GM19324 (cell line): Measurements from ENCODE around the gene OTOP3.

Source experiments
- ATAC-seq: cut with Tn5 transposase; IDR thresholded peaks from one replicate; pipeline ENCODE4 v1.9.1; 2021; ENCODE audit warnings: mild to moderate bottlenecking, moderate library complexity; ENCODE audit not compliant: unreplicated experiment, low FRiP score

Gene OTOP3

GRCh38 chr17:74916136-74916850 lies 19.4 kb upstream of the OTOP3 start:
- no peak for ATAC-seq

GRCh38 chr17:74916851-74917199 lies 18.9 kb upstream of the OTOP3 start:
- ATAC-seq = no peak

- ATAC-seq = no peak
These were observed 18.3 kb upstream of the OTOP3 start for GRCh38 chr17:74917430-74917829.

GRCh38 chr17:74918906-74919305 lies 16.8 kb upstream of the OTOP3 start:
- ATAC-seq = no peak

DNA sequence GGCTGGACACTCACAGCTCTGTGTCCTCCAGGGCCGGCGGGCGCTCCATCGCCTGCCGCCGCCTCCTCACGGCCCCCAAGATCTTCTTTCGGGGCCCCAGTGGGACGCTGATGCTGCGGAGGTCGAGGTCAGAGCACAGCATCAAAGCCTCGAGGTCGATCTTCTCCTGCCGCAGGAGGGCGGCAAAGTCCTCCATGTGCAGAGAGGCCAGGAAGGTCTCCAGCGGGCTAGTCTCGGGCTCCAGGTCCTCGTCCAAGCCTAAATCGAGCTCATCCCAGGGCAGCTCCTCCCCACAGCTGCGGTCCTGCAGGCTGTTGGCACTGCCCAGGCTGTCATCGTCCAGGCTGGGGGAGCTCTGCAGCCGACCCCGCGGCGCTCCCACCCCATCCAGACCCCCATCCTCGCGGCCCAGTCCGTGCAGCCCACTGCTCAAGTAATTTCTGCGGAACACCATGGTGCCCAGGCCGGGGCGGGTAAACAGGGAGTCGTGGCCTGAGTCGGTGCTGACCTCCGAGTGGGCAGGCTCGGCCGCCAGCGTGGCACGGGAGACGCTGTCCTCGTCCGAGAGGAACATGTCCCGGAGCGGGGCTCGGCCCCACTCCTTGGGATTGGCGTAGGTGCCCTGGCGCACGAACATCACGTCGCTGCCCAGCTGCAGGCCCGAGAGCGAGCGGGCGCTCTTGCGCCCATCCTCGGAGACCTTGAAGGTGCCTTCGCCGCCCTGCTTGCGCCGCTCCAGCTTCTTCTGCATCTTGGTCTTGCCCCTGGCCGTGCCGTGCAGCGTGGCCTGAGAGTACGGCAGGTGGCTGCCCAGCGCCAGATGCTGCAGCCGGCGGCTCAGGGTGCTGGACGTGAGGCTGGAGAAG lies 16.0 kb upstream of the OTOP3 start:
- ATAC-seq = no peak

DNA sequence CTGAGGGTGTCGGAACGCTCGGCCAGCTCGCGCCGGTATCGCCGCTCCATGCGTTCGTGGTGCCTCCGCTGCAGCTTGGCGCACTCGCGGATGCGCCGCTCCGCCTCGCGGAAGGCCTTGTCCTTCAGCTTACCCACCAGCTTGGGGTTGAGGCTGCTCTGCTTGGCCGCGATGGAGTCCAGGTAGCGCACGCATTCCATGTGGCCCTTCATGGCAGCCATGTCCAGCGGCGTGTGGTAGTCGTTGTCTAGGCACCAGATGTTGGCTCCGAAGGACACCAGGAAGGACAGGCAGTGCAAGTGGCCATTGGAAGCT lies 15.4 kb upstream of the OTOP3 start:
- ATAC-seq = no peak

GRCh38 chr17:74920642-74921025 lies 15.1 kb upstream of the OTOP3 start:
- ATAC-seq = no peak

- ATAC-seq = no peak
These were observed 14.5 kb upstream of the OTOP3 start for GRCh38 chr17:74921026-74921681.

DNA sequence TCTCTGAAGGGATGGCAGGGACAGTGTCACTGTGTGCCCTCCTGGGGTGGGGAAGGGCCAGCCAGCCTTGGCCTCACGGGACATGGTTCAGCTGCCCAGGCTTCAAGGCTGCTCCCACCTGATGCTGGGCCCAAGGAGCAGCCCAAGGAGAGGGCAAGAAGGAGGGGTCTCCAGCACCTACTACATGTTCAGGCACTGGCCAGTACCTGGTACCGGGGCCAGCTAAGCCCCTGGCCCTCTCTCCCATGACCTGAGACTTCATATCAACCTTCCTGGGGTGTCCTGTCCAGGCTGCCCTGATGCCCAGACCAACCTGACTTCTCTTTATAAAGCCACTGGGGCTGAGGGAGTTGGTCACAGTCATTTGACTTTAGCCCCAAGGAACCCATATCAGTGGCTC lies 13.9 kb upstream of the OTOP3 start:
- ATAC-seq = no peak

DNA sequence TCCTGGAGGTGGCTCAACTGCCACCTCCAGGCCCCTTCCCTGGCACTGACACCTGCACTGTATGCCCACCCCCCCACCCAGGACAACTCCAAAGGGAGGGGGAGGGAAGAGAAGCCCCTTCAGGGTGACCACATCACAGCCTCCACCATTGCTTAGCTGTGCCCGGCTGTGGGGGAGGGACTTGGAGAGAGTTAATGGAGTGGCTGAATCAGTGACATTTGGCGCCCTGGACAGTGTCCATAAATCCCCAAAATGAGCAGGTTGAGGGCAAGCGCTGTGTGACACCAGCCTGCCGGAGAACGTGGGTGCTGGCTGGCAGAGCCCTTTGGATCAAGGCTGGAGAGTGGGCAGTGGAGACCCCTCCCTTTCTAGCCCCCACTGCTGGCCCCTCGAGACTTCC lies 13.5 kb upstream of the OTOP3 start:
- no peak for ATAC-seq

DNA sequence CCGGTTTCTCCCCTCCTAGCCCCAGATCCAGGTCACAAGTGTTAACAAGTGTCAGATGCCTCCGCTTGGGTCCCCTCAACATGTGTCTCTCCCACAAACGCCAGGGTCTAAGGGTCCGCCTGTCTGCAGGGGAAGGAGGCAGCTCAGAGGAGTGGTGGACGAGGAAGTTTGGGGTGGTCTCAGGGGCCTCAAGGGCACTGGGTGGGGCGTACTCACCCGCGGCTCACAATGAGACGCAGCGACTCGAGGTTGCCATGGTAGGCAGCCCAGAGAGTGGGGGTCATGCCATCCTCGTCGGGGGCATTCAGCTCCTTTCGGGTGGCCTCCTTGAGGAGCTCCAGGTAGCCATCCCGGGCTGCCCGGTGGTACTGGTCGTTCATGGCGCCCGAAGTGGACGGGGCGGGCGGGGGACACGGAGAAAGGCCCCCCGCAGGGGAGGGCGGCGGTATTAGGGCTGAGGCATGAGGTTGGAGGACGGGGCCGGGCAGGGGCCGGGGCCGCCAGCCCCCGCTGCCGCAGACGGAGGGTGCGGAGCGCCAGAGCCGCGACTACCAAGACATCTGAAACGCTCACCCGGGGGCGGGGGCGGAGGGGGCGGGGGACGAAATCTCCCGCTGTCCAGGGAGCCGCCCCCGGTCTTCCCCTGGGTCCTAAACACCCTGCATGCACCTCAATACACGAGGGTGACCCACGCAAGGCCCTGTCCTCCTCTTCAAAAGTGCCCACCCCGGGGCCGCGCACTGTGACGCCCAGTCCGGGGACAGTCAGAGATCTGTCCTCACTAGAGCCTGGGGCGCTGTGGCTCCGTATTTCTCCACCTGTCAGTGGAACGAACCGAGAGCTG lies 12.8 kb upstream of the OTOP3 start, which contains the start of gene USH1G:
Gene USH1G, minus strand, starts transcription at position 562 of the 844 bp plus-strand sequence. Its CDS starts 182 bp downstream, at position 380.
- ATAC-seq = no peak

- no peak for ATAC-seq
These were observed 12.0 kb upstream of the OTOP3 start for GRCh38 chr17:74923538-74924249.

GRCh38 chr17:74924250-74924948 lies 11.3 kb upstream of the OTOP3 start, which contains the start of gene OTOP2:
TSS of gene OTOP2 (plus strand) at chr17:74924273. CDS start at chr17:74924633, 360 bp downstream.
- ATAC-seq = no peak

- no peak for ATAC-seq
These were observed 10.5 kb upstream of the OTOP3 start for GRCh38 chr17:74925242-74925641.

GRCh38 chr17:74928786-74929185 lies 6.9 kb upstream of the OTOP3 start:
- ATAC-seq = no peak

DNA sequence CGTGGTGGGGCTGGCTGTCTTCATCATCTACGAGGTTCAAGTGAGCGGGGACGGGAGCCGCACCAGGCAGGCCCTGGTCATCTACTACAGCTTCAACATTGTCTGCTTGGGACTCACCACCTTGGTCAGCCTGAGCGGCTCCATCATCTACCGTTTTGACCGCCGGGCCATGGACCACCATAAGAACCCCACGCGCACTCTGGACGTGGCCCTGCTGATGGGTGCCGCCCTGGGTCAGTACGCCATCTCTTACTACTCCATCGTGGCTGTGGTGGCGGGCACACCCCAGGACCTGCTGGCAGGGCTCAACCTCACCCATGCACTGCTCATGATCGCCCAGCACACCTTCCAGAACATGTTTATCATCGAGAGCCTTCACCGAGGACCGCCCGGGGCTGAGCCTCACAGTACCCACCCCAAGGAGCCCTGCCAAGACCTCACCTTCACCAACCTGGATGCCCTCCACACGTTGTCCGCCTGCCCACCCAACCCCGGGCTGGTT lies 5.1 kb upstream of the OTOP3 start:
- no peak for ATAC-seq

- ATAC-seq = no peak
These were observed 650 bp upstream of the OTOP3 start for GRCh38 chr17:74935048-74935447.

DNA sequence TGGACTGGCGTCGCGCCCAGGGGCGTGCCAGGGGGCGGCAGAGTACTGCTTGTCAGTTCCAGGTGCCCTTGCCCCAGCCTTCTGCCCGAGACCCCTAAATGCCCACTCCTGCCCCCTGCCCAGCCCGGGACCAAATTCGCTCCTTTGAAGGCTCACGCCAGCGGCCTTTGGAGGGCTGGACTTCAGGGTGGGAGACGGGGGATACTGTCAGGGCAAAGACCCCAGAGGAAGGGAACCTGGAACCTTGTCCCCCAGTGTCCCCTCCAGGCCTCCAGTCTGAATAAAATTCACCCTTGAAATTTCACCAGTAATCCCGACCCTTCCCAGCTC lies 737 bp downstream of the OTOP3 start:
- no peak for ATAC-seq
